HG02943 (cell line): ENCODE results near the gene IFRD1.

ENCODE experiments used
- ATAC-seq: cut with Tn5 transposase; IDR thresholded peaks from one replicate; pipeline ENCODE4 v1.9.1; 2021; ENCODE audit warnings: mild to moderate bottlenecking, low read depth, moderate library complexity; ENCODE audit not compliant: unreplicated experiment

IFRD1 gene, protein sequence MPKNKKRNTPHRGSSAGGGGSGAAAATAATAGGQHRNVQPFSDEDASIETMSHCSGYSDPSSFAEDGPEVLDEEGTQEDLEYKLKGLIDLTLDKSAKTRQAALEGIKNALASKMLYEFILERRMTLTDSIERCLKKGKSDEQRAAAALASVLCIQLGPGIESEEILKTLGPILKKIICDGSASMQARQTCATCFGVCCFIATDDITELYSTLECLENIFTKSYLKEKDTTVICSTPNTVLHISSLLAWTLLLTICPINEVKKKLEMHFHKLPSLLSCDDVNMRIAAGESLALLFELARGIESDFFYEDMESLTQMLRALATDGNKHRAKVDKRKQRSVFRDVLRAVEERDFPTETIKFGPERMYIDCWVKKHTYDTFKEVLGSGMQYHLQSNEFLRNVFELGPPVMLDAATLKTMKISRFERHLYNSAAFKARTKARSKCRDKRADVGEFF

DNA sequence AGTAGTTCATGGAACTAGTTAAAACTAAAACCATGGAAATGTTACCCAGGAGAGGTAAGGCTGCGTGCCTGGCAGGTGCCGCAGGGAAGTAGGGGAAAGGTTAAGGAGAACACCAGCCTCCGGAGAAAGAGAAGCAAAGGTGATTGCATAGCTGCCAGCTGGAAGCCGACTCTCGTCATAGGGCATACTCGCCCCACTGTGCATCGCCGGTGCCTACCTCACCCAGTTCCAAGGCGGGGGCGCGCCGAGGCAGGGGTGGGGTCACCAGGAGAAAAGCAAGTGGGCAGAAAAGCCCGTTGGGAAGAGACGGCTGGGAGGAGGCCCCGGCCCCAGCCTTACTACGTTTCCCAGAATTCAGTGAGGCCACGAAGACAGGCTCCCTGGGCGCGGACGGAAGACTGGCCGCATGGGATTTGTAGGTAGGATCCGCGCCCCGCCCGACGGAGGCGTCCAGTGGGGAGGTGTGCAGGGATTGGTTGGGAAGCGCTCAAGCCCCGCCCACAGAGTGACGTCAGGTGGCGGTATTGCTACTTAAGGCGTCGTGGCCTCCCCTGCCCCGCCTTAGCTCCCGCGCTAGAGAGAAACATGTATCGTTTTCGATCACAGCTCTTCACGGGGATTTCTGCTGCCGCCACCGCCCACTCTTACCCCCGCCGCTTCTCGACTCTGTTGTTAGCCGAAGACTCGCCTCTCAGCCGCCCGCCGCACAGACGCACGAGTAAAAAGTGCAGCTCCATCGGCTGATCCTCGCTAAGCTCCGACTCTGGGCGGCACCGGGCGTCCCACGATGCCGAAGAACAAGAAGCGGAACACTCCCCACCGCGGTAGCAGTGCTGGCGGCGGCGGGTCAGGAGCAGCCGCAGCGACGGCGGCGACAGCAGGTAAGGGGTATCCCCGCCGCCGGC lies at the start of gene IFRD1:
TSS of gene IFRD1 (plus strand) at position 559 of the 905 bp plus-strand sequence. CDS start at position 788, 229 bp downstream.
- ATAC-seq = peak; percentile 67

- ATAC-seq = no peak
Observed at GRCh38 chr7:112404321-112404720, 45.9 kb upstream of the IFRD1 start.

GRCh38 chr7:112405286-112405685 lies 45.0 kb upstream of the IFRD1 start:
- ATAC-seq = no peak

GRCh38 chr7:112407261-112407660 lies 43.0 kb upstream of the IFRD1 start:
- no peak for ATAC-seq

GRCh38 chr7:112410092-112410491 lies 40.2 kb upstream of the IFRD1 start:
- ATAC-seq = no peak

GRCh38 chr7:112411186-112411795 lies 39.0 kb upstream of the IFRD1 start:
- no peak for ATAC-seq

DNA sequence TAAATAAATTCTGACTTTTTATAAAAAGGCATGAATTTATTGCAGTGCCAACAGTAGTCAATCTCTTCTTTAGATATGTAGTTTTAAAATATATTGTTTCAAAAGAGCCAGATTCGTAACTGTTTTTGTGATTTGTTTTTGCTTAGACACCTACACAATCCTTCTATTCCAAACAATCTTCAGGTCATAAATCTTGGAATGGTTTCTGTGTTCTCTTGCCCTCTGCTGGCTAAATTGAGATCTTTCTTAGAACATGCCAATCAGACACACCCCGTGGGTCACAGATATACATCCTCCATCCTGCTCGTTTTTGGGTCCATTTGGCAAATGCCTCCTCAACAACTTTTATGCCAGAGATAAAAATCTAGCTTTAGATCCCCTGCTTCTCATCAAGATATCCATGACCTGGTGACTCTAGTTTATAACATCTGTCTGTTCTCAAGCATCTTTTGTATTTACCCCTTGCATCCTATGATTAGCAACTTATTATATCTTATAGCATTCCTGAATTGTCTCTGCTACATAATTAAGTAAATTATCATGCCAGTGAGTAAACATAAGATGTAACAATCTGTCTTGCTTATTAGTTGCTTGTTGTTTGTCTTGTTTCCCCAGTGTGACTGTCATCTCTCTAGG lies 35.3 kb upstream of the IFRD1 start:
- no peak for ATAC-seq

DNA sequence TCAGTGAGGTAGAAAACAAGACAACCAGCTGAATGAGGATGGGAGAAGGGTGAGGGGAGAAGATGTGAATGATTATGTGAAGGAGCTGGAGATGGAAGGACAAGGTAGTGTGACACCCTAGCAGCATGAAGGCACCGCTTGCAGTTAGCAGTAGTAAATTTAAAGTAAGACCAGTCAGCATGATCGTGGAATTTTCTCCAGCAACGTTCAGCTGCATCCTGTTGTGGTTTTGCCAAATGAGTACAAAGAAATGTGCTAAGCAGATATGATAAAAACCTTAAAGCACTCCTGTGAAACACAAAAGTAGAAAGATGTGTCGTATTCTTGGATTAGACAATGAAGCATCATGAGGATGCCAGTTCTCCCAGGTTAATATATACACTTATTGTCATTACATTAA lies 34.1 kb upstream of the IFRD1 start:
- ATAC-seq = no peak

DNA sequence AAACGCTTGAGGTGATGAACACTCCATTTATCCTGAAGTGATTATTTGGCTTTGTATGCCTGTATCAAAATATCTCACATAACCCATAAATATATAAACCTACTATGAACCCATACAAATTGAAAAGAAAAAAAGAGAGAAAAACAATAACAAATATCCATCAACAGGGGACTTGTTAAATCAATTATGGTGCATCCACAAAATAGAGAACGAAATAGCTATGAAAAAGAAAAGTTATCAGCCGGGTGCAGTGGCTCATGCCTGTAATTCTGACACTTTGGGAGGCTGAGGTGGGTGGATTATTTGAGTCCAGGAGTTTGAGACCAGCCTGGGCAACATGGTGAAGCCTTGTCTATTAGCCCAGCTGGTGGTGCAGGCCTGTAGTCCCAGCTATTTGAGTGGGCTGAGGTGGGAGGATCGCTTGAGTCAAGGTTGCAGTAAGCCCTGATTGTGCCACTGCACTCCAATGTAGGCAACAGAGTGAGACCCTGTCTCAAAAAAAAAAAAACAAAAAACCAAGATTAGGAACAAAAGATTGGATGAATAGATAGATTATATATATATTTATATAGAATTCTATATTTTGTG lies 30.6 kb upstream of the IFRD1 start:
- no peak for ATAC-seq

DNA sequence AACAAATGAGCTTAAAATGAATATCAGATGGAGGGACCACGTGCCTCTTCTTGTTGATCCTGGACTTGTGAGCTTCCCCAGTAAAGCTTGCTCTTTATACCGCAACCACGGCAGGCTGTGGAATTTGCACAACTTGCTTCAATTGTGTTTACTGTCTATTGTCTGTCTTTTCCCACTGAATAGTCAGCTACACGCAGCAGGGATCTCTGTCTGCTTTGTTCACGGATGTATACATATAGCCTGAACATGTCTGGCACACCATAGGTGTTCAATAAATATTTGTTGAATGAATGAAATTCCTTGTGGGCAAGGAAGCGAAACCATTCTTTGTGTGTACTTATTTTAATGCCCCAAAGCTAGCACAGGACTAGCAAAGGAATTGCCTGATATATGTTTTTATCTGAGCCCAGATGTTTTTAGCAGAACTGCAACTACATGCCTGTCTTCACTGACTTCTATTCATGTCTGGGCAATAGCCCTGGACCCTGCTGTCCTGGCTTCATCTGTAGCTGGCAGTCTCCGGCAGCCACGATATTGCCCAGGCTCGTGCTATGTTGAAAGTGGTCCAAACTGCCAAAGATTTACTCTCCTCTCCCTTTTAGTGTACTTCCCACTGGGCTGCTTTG lies 29.9 kb upstream of the IFRD1 start:
- ATAC-seq = no peak

DNA sequence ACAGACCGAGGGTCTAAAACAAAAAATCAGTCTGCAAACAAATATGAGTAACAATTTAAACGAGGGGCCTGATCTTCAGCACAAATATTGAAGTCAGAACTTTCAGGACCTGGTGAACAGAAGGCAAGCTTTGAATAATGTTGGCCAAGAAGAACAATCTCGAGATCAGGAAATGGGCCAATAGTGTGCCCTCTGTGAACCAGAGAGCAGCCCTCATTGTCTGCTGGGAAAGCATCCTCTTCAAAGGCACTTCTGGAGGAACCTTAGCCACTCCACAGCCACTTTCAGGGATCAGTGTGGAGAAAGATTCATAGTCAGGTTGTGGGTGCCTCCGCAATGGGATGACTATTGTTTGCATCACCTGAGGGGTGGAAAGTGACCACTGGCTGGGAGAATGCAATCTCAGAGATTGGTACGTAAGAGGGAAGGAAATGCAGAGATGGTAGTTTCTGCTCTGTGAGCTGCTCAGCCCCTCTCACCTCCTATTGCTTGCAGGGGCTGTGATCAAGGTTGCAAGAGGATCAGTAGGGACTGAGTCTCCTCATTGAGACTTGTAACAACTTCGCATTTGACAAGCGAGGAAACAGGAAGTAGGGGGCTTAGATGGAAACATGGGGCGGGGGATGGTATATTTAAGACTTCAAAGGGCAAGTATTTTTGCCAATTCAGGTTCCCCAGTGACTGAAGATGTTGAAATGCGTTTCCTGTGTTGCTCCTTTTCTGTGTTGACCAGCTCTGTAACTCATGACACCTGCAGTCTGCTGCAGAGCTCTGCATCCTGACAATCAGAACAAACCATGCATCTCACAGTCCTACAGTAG lies 28.4 kb upstream of the IFRD1 start:
- ATAC-seq = no peak

- ATAC-seq = no peak
Observed at GRCh38 chr7:112422842-112423496, 27.3 kb upstream of the IFRD1 start.

DNA sequence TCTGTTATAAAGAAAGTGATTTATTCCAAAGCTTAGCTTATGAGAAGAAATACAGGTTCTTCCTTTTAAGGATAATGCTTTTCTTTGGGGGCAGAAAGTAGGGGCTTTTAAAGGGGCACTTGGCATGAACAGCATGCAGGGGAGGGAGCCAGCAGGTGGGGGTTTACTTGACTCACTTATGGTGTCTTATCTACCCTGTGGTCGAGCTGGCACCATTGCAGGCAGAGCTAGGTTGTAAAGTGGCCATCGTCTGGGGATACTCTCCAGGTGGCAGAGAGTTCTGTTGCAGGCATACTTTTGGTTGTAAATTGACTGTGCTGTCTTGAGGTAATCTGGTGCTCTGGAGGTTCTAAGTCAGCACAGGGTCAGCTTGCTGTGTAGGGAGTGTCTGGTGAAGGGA lies 26.3 kb upstream of the IFRD1 start:
- ATAC-seq = no peak

DNA sequence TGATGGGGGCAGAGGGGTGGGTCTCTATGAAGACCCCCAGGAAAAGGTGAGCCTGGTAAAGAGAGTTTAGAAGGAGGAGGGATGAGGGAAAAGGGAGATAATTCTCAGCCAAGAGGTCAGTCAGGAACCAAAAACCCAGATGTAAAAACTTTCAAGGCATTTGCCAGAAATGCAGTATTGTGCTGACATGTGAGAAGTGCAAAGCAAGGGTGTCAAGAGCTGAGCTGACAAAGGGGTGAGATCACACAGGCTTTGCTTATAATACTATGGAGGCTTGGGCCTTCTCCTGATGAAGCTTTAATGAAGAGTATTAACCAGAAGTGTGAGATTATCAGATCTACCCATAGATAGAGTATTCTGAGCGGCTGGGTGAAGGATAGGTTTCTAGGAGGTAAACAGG lies 22.3 kb upstream of the IFRD1 start:
- no peak for ATAC-seq

GRCh38 chr7:112428715-112429114 lies 21.5 kb upstream of the IFRD1 start:
- ATAC-seq = no peak

DNA sequence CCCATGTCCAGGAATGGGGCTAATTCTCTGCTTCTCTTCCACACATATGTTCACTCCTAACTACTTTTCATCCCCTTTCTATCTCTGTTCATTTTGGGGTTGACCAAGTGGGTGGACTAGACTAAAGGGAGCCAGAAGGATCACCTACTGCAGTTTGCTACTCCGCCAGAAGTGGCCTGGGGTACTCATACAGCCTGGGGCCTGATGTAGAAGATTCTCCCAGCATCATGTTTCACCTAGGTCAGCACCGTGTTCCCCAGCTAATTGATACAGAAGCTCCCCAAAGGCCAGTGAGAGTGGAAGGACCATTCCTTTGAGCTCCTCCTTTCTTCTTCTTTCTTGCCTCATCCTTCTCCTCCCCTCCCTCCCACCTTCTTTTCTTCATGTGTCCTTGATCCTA lies 19.6 kb upstream of the IFRD1 start:
- no peak for ATAC-seq

DNA sequence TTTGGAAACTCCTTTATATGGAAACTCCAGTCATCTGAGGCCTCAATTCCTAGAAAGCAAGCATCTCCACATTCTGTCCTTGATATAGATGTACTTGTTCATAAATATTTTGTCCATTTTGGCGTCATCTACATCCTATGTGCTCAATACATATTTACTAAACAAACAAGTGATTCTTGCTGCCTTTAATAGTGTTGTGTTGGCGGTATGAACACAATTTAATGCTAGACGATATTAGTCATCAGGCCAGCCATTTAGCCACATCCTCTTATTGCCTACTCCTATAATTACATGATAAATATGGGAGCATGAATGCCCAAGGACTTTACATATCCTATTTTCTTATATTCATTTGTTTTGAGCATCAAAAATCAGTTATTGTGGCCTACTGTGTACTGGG lies 18.5 kb upstream of the IFRD1 start:
- no peak for ATAC-seq

DNA sequence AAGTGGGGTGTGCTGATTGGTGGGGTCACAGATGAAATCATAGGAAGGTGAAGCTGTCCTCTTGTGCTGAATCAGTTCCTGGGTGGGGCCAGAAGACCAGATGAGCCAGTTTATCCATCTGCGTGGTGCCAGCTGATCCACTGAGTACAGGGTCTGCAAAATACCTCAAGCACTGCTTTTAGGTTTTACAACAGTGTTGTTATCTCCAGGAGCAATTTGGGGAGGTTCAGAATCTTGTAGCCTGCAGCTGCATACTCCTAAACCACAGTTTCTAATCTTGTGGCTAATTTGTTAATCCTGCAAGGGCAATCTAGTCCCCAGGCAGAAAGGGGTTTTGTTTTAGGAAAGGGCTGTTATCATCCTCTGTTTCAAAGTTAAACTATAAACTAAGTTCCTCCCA lies 17.0 kb upstream of the IFRD1 start:
- ATAC-seq = no peak
